Hindlimb muscle (tissue), 1 donor: ENCODE results near the gene TTC24. TPM values are rescaled to one million over a fixed set of nuclear protein-coding genes. Genes with fewer than 3 reads are reported as not detected.
"Not testable (repeated sequence)": the region's sequence is repeated elsewhere in the genome, so short reads cannot be mapped to it uniquely, and the experiment has no call there.

Source experiments
- DNase-seq: peaks from one replicate; pipeline ENCODE4 v3.0.0-alpha.2; 2013
- polyA plus RNA-seq: library from polyadenylated mRNA; unstranded; fragments of 120-200 nt; gene quantifications from one replicate; pipeline ENCODE4 v1.2.1, GENCODE V29; 2013; ENCODE audit not compliant: insufficient read length

Gene TTC24
- polyA plus RNA-seq, 1 donor, result 0.80 TPM

DNA sequence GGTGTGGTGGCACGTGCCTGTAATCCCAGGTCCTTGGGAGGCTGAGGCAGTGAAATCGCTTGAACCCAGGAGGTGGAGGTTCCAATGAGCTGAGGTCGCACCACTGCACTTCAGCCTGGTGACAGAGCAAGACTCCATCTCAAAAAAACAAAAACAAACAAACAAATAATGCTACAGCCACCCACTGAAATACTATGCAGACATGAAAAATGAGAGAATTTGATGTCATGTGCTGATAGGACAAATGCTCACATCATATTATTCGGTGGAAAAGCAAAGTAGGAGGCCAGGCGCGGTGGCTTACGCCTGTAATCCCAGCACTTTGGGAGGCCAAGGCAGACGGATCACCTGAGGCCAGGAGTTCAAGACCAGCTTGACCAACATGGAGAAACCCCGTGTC lies 30.5 kb downstream of the TTC24 start:
- not testable (repeated sequence) for DNase-seq

DNA sequence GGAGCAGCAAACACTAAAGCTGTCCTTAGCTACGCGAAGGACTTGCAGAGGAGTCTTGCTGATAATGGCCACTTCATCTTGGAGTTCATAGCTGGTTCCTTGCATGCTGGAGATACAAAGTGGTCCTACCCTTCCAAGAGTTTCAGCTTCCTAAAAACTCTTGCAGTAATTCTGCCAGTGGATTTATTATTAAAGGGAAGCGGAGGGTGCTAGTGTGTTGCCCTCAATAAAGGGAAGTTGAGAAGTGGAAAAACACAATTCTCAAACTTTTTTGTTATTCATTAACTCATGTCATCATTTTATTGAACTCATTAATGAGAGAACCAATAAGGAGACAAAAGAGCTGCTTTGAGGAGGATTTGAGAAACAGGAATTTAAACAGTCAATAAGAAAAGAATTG lies 33.1 kb downstream of the TTC24 start:
- no peak for DNase-seq

GRCh38 chr1:156615946-156616345 lies 36.4 kb downstream of the TTC24 start:
- DNase-seq, result no peak

DNA sequence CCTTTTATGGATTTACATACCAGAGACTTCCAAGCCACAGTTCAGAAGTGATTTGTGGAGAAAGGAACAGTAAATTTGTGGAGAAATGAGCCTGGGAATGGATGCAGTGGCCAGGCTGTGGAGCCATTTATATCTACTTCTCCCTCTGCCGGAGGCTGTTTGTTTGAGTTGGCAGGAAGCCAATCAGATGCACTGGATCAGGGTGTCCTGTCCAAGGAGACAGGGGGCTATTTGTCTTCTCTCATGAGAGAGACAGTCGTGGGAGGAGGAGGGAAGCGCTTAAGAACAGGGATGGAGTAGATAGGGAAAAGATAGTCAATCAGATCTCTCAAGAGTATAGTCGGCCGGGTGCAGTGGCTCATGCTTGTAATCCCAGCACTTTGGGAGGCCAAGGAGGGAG lies 36.9 kb downstream of the TTC24 start:
- DNase-seq, result no peak

GRCh38 chr1:156618853-156619581 lies 39.5 kb downstream of the TTC24 start, which contains the start of gene HAPLN2:
Gene HAPLN2, plus strand, starts transcription at chr1:156619415. Its CDS starts 4,076 bp downstream, at chr1:156623491.
- DNase-seq, result no peak

DNA sequence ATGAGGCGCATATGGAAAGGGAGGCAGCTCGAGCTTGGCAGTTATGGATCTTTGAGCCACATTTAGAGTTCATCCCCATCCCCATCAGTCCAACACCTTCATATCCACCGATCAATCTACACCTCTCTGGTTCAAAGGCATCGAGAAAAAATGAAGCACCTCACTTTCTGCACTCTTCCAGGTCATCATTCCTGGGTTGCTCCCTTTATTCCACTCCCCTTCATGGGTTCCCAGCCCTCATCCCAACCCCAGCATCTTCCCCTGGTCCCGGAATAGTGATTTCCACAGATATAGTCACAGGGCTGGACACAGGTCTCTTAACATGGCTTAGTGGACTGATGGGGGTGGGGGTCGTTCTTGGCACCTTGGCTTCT lies 40.0 kb downstream of the TTC24 start:
- DNase-seq, result no peak

DNA sequence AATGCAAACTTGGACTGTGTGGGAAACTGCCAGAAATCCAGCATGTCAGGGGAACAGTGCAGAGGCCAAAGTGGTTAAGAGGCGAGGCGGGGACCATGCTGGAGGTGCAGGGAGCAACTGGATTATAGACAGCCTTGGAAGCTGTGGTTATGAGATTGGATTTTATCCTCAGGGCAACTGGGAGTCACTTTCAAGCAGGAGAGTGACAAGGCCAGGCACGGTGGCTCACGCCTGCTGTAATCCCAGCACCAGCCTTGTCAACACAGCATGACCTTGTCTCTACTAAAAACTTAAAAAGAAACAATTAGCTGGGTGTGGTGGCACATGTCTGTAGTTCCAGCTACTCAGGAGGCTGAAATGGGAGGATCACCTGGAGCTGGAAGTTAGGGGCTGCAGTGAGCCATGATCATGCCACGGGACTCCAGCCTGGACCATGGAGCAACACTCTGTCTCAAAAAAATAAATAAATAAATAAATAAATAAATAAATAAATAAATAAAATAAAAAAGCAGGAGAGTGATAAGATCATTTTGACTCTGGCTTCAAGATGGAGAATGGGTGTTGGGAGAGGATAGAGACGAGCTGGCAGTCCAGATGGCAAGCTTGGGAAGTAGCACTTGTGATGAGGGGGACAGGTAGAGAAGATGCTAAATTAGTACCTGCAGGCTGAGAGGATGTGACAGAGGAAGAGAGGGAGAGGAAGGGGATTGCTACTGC lies 43.2 kb downstream of the TTC24 start:
- DNase-seq, result no peak

GRCh38 chr1:156623946-156624813 lies 44.7 kb downstream of the TTC24 start:
- peak; percentile 26 for DNase-seq

DNA sequence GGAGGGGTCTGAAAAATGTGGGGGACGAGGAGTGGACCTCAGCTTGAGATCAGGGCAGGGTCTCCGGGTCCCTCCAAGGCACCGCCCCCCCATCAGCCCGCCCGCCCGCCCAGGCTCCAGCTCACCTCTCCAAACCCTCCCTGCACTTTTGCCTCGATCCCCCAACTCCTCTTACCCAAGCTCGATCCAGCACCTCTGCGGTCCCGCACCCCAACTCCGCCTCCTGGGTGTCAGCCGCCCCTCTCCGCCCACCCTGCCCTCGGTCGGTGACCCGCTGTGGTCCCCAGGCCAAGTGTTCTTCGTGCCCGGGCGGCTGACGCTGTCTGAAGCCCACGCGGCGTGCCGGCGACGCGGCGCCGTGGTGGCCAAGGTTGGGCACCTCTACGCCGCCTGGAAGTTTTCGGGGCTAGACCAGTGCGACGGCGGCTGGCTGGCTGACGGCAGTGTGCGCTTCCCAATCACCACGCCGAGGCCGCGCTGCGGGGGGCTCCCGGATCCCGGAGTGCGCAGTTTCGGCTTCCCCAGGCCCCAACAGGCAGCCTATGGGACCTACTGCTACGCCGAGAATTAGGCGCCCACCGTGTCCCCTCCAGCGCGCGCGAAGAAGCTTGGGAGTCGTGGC lies 45.4 kb downstream of the TTC24 start:
- no peak for DNase-seq

GRCh38 chr1:156625436-156626078 lies 46.0 kb downstream of the TTC24 start:
- DNase-seq, result peak; percentile 63

DNA sequence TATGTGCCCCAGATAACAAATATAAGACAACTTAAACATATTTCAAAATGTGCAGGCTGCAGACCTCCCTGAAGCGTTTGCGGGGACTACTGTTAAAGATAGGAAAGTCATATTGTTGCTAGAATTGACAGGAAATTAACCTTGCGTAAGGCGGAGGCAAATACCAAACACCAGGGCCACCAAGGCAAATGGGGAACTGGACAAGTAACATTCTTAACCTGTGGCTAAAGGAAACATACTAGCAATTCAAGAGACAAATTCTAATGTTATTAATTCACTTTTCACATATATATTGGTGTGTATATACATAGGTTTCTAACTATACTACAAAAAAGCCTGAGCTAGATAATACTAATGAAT lies 46.5 kb downstream of the TTC24 start:
- DNase-seq, result no peak

DNA sequence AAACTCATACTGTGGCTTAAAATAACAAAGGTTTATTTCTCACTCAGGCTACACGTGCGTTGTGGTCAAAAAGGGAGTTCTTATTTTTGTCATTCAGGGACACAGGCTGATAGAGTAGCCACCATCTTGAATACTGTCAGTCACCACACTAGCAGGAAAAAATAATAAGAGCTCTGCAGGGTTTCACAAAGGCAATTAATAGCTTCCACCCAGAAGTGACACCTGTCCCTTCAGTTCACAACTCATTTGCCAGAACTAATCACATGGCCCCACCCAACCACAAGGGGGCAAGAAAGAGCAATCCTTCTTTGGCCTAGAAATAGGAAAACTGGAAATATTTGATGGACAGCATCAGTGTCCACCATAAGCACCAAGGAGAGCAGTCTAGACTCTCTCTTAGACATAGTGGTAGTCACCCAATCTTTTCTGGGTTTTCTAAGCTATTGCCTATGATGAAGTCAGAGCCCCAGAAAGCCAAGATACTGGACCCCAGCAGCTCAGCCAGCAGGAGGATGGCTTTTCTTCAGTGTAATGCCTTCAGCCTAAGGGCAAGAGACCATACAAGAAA lies 47.9 kb downstream of the TTC24 start:
- DNase-seq, result no peak

DNA sequence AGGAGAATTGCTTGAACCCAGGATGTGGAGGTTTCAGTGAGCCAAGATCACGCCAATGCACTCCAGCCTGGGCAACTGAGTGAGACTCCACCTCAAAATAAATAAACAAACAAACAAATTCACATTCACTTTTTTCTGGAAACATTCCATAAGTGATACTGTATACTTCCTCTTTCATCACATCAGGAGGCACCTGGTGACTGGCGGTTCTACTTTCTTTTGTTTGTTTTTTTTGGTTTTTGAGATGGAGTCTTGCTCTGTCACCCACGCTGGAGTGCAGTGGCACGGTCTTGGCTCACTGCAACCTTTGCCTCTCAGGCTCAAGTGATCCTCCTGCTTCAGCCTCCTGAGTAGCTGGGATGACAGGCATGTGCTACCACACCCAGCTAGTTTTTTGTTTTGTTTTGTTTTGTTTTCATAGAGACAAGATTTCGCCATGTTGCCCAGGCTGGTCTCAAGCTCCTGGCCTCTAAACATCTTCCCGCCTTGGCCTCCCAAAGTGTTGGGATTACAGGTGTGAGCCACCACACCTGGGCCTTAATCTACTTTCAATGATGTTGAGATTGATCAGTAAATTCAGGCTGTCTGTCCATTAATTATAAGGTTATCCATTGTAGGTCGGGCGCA lies 50.4 kb downstream of the TTC24 start:
- DNase-seq, result no peak

DNA sequence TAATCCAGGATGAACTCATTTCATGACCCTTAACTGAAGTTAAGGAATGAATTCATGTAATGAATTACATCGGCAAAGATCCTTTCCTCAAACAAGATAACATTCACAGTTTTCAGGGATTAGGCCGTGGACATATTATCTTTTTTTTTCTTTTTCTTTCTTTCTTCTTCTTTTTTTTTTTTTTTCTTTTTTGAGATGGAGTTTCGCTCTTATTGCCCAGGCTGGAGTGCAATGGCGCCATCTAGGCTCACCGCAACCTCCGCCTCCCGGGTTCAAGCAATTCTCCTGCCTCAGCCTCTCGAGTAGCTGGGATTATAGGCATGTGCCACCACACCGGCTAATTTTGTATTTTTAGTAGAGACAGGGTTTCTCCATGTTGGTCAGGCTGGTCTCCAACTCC lies 51.6 kb downstream of the TTC24 start:
- DNase-seq, result not testable (repeated sequence)

- DNase-seq, result no peak
Observed at GRCh38 chr1:156632355-156632754, 52.8 kb downstream of the TTC24 start.

Other genes starting within 250 kb of the TTC24 start
- 187 TPM for gene CCT3, start 241.4 kb upstream of the TTC24 start, polyA plus RNA-seq
- 1.0 TPM for gene TSACC, start 241.2 kb upstream of the TTC24 start, polyA plus RNA-seq
- 0.22 TPM for gene RHBG, start 210.5 kb upstream of the TTC24 start, polyA plus RNA-seq
- gene MEF2D, start 78.9 kb upstream of the TTC24 start, polyA plus RNA-seq, result 102 TPM
- gene IQGAP3, start 7.2 kb upstream of the TTC24 start, polyA plus RNA-seq, result 6.7 TPM
- 26.1 TPM for gene NAXE, start 12.1 kb downstream of the TTC24 start, polyA plus RNA-seq
- gene GPATCH4, start 21.8 kb downstream of the TTC24 start, polyA plus RNA-seq, result 26.3 TPM
- gene HAPLN2, start 39.7 kb downstream of the TTC24 start, polyA plus RNA-seq, result 0.43 TPM
- gene BCAN, start 62.4 kb downstream of the TTC24 start, polyA plus RNA-seq, result 0.88 TPM
- gene NES, start 97.7 kb downstream of the TTC24 start, polyA plus RNA-seq, result 1,095 TPM
- gene CRABP2, start 125.9 kb downstream of the TTC24 start, polyA plus RNA-seq, result 314 TPM
- gene METTL25B, start 148.7 kb downstream of the TTC24 start, polyA plus RNA-seq, result 22.2 TPM
- 24.0 TPM for gene ISG20L2, start 149.0 kb downstream of the TTC24 start, polyA plus RNA-seq
- 64.6 TPM for gene MRPL24, start 161.4 kb downstream of the TTC24 start, polyA plus RNA-seq
- gene HDGF, start 172.0 kb downstream of the TTC24 start, polyA plus RNA-seq, result 142 TPM
- 64.9 TPM for gene PRCC, start 187.8 kb downstream of the TTC24 start, polyA plus RNA-seq
- 0.49 TPM for gene SH2D2A, start 237.1 kb downstream of the TTC24 start, polyA plus RNA-seq